CD4-positive, CD25-positive, alpha-beta regulatory T cell (primary cell): Measurements from ENCODE around the gene ZNF639. TPM values are rescaled to one million over a fixed set of nuclear protein-coding genes. Genes with fewer than 3 reads are reported as not detected.
"Not testable (repeated sequence)": the region's sequence is repeated elsewhere in the genome, so short reads cannot be mapped to it uniquely, and the experiment has no call there.

Experiments used
- ATAC-seq, 2 donors: fragments of 150-1000 bp; cut with Tn5 transposase; one replicate each; pipeline ENCODE4 v1.10.0; 2021; ENCODE audit warnings: low read depth in 2 of 2, moderate number of reproducible peaks in 2 of 2, moderate library complexity in 1 of 2
- DNase-seq, 3 donors: peaks; one replicate each; pipeline versions ENCODE4 v3.0.0 to v3.0.0-alpha.2; 2012 to 2022; ENCODE audit warnings: mixed read lengths in 1 of 3
- H3K27ac ChIP-seq: one replicate; pipeline ENCODE4 v1.7.0; 2013; ENCODE audit warnings: mild to moderate bottlenecking, low read length; ENCODE audit not compliant: insufficient read depth, poor library complexity, severe bottlenecking
- H3K27me3 ChIP-seq: one replicate; pipeline ENCODE4 v1.7.0; 2013; ENCODE audit warnings: low read length; ENCODE audit not compliant: control insufficient read depth, insufficient read depth
- H3K36me3 ChIP-seq: one replicate; pipeline ENCODE4 v1.7.0; 2013; ENCODE audit warnings: mild to moderate bottlenecking, low read length, moderate library complexity; ENCODE audit not compliant: control insufficient read depth, insufficient read depth
- H3K4me1 ChIP-seq: 2 replicates; pipeline ENCODE4 v1.7.0; 2013; ENCODE audit warnings: mild to moderate bottlenecking, low read length; ENCODE audit not compliant: insufficient read depth, control insufficient read depth, poor library complexity, severe bottlenecking
- H3K4me3 ChIP-seq: one replicate; pipeline ENCODE4 v1.7.0; 2013; ENCODE audit warnings: low read depth, mild to moderate bottlenecking, low read length, moderate library complexity
- H3K9me3 ChIP-seq, 2 experiments: 1 replicate in 1 of 2; 2 replicates in 1 of 2; pipeline ENCODE4 v1.7.0; 2013; ENCODE audit warnings: low read length in 2 of 2, mild to moderate bottlenecking in 1 of 2, moderate library complexity in 1 of 2; ENCODE audit not compliant: control insufficient read depth in 2 of 2
- H3K27ac Mint-ChIP-seq, 3 donors: one replicate each; pipeline ENCODE4 v1.8.0; 2020 to 2022; ENCODE audit warnings: mild to moderate bottlenecking in 3 of 3, mixed read lengths in 3 of 3, moderate library complexity in 2 of 3
- H3K27me3 Mint-ChIP-seq: one replicate; pipeline ENCODE4 v1.8.0; 2022; ENCODE audit warnings: mild to moderate bottlenecking, mixed read lengths
- H3K36me3 Mint-ChIP-seq: one replicate; pipeline ENCODE4 v1.8.0; 2020; ENCODE audit warnings: mixed read lengths
- H3K4me1 Mint-ChIP-seq, 4 donors: one replicate each; pipeline ENCODE4 v1.8.0; 2020 to 2022; ENCODE audit warnings: mixed read lengths in 4 of 4, mild to moderate bottlenecking in 1 of 4
- H3K4me3 Mint-ChIP-seq, 4 donors: one replicate each; pipeline ENCODE4 v1.8.0; 2020 to 2022; ENCODE audit warnings: mild to moderate bottlenecking in 4 of 4, mixed read lengths in 4 of 4, moderate library complexity in 3 of 4
- H3K9me3 Mint-ChIP-seq, 7 donors: one replicate each; pipeline ENCODE4 v1.8.0; 2020 to 2022; ENCODE audit warnings: mixed read lengths in 7 of 7, mild to moderate bottlenecking in 3 of 7, moderate library complexity in 2 of 7
- polyA plus RNA-seq, 4 donors: library from polyadenylated mRNA; unstranded; fragments of 300-500 nt; fragmentation: Illumina TruSeq; gene quantifications; one replicate each; pipeline ENCODE4 v1.2.3, GENCODE V29; 2021
- total RNA-seq: library from RNA; stranded (reverse); gene quantifications from one replicate; pipeline ENCODE4 v1.2.3, GENCODE V29; 2022

ZNF639 gene
- total and polyA plus RNA-seq, 5 donors from 2014 or later = 41.9 to 58.8 (median 50.4) TPM

- H3K27me3 Mint-ChIP-seq = peaks cover 41% of the 10 kb centered on the region
- no peak for DNase-seq
- no peaks in the 10 kb centered on the region for H3K36me3 Mint-ChIP-seq
Observed at GRCh38 chr3:179301645-179302044, 21.2 kb upstream of the ZNF639 start.

GRCh38 chr3:179302111-179302510 lies 20.7 kb upstream of the ZNF639 start:
- Mint-ChIP-seq H3K27me3 (peaks cover 36% of the 10 kb centered on the region), H3K4me3 (no peak overlapping the region), H3K4me1 (no peaks in the 10 kb centered on the region), H3K36me3 (no peaks in the 10 kb centered on the region), H3K27ac (no peak overlapping the region), H3K9me3 (peaks cover 0 to 7% (median 0%) of the 10 kb centered on the region in 7 donors)
- no peak for ATAC-seq
- peaks cover 0 to 6% of the 10 kb centered on the region in 2 experiments for H3K9me3 ChIP-seq
- no peaks in the 10 kb centered on the region for H3K4me1 ChIP-seq
- no peak for DNase-seq
- H3K27me3 ChIP-seq = peaks cover 9% of the 10 kb centered on the region
- no peak overlapping the region for H3K27ac ChIP-seq
- H3K4me3 ChIP-seq = no peak overlapping the region
- no peaks in the 10 kb centered on the region for H3K36me3 ChIP-seq

More at GRCh38 chr3:179301645-179302044, 21.2 kb upstream of the ZNF639 start:
- ATAC-seq = no peak
- no peaks in the 10 kb centered on the region for H3K36me3 ChIP-seq
- Mint-ChIP-seq H3K4me1 (no peaks in the 10 kb centered on the region), H3K4me3 (no peak overlapping the region), H3K27ac (no peak overlapping the region), H3K9me3 (peaks cover 0 to 7% (median 0%) of the 10 kb centered on the region in 7 donors)
- H3K27ac ChIP-seq = no peak overlapping the region
- H3K4me1 ChIP-seq = no peaks in the 10 kb centered on the region
- peaks cover 0 to 6% of the 10 kb centered on the region in 2 experiments for H3K9me3 ChIP-seq
- no peak overlapping the region for H3K4me3 ChIP-seq
- H3K27me3 ChIP-seq = peaks cover 9% of the 10 kb centered on the region

- Mint-ChIP-seq H3K36me3 (no peaks in the 10 kb centered on the region), H3K27ac (no peak overlapping the region), H3K9me3 (no peaks in the 10 kb centered on the region), H3K4me1 (no peaks in the 10 kb centered on the region), H3K27me3 (peaks cover 25% of the 10 kb centered on the region), H3K4me3 (no peak overlapping the region)
- H3K27ac ChIP-seq = no peak overlapping the region
- no peaks in the 10 kb centered on the region for H3K9me3 ChIP-seq
- DNase-seq (no peak), ATAC-seq (no peak)
- no peak overlapping the region for H3K4me3 ChIP-seq
- peaks cover 5% of the 10 kb centered on the region for H3K27me3 ChIP-seq
- no peaks in the 10 kb centered on the region for H3K4me1 ChIP-seq
- no peaks in the 10 kb centered on the region for H3K36me3 ChIP-seq
Observed at GRCh38 chr3:179304605-179305004, 18.2 kb upstream of the ZNF639 start.

DNA sequence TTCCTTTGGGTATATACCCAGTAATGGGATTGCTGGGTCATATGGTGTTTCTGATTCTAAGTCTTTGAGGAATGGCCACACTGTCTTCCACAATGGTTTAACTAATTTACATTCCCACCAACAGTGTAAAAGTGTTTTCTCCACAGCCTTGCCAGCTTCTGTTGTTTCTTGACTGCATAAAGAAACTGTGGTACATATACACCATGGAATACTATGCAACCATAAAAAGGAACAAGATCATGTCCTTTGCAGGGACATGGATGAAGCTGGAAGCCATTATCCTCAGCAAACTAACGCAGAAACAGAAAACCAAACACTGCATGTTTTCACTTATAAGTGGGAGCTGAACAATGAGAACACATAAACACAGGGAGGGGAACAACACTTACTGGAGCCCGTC lies 15.5 kb upstream of the ZNF639 start:
- not testable (repeated sequence) for H3K27ac Mint-ChIP-seq, H3K9me3 Mint-ChIP-seq, H3K27ac ChIP-seq, DNase-seq, ATAC-seq, H3K4me1 Mint-ChIP-seq, H3K36me3 ChIP-seq, H3K4me3 ChIP-seq, H3K4me1 ChIP-seq, H3K27me3 ChIP-seq, H3K9me3 ChIP-seq, H3K4me3 Mint-ChIP-seq, H3K36me3 Mint-ChIP-seq
- peaks cover 37% of the 10 kb centered on the region for H3K27me3 Mint-ChIP-seq

- Mint-ChIP-seq H3K4me1 (no peaks in the 10 kb centered on the region), H3K27me3 (peaks cover 37% of the 10 kb centered on the region), H3K4me3 (no peak overlapping the region), H3K27ac (no peak overlapping the region), H3K36me3 (no peaks in the 10 kb centered on the region), H3K9me3 (no peaks in the 10 kb centered on the region)
- Histone ChIP-seq H3K9me3 (no peaks in the 10 kb centered on the region), H3K27me3 (peaks cover 5% of the 10 kb centered on the region), H3K4me3 (no peak overlapping the region), H3K27ac (no peak overlapping the region), H3K36me3 (no peaks in the 10 kb centered on the region), H3K4me1 (no peaks in the 10 kb centered on the region)
- ATAC-seq = no peak
- DNase-seq = no peak
Observed at GRCh38 chr3:179308001-179308400, 14.8 kb upstream of the ZNF639 start.

GRCh38 chr3:179309225-179310078 lies 13.4 kb upstream of the ZNF639 start:
- no peaks in the 10 kb centered on the region for H3K9me3 ChIP-seq
- H3K27me3 ChIP-seq = peaks cover 2% of the 10 kb centered on the region
- Mint-ChIP-seq H3K27ac (no peak overlapping the region), H3K27me3 (peaks cover 33% of the 10 kb centered on the region), H3K36me3 (no peaks in the 10 kb centered on the region), H3K4me3 (no peak overlapping the region), H3K9me3 (no peaks in the 10 kb centered on the region), H3K4me1 (no peaks in the 10 kb centered on the region)
- H3K4me3 ChIP-seq = no peak overlapping the region
- H3K27ac ChIP-seq = no peak overlapping the region
- no peaks in the 10 kb centered on the region for H3K36me3 ChIP-seq
- ATAC-seq (no peak), DNase-seq (no peak)
- no peaks in the 10 kb centered on the region for H3K4me1 ChIP-seq

DNA sequence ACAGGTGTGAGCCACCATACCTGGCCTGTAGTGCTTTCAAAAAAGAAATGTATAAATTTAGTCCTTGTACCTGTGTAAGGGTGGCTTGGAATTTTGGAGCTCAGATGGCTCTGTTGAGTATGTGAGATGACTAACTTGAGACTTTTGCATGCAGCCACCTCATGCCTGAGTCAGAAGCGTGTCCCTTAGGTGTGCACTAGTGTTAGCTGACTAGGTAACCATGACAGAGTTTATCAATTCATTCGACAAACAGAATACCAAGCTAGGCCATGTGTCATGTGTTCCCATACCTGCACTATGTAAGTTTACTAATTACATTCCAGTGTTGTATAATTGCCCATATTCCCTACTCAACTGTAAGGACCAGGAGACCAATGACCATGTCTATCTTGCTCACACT lies 4.0 kb upstream of the ZNF639 start:
- Histone ChIP-seq H3K4me3 (no peak overlapping the region), H3K9me3 (no peaks in the 10 kb centered on the region), H3K27ac (no peak overlapping the region), H3K36me3 (no peaks in the 10 kb centered on the region), H3K27me3 (peaks cover 4% of the 10 kb centered on the region), H3K4me1 (peaks cover 13% of the 10 kb centered on the region)
- no peaks in the 10 kb centered on the region for H3K36me3 Mint-ChIP-seq
- DNase-seq (no peak), ATAC-seq (no peak)
- no peaks in the 10 kb centered on the region for H3K9me3 Mint-ChIP-seq
- H3K4me3 Mint-ChIP-seq = peak overlapping the region in 1 of 4 donors; percentile 77
- no peak overlapping the region for H3K27ac Mint-ChIP-seq
- peaks cover 8 to 28% (median 19%) of the 10 kb centered on the region in 4 donors for H3K4me1 Mint-ChIP-seq
- peaks cover 21% of the 10 kb centered on the region for H3K27me3 Mint-ChIP-seq
